GM23338 (cell line): ENCODE data around the gene KLHL13. TPM values are rescaled to one million over a fixed set of nuclear protein-coding genes. Genes with fewer than 3 reads are reported as not detected.

Experiments
- ATAC-seq: fragments of 200-7000 bp; cut with Tn5 transposase; 3 replicates; pipeline ENCODE4 v1.9.1; 2020
- DNase-seq: peaks from one replicate; pipeline ENCODE4 v3.0.0-alpha.2; 2015; ENCODE audit warnings: low spot score
- H2AFZ ChIP-seq: fragments of 200-600 bp; sonication (generic); 2 replicates; pipeline ENCODE4 v1.8.0; 2016; ENCODE audit warnings: antibody characterized with exemption, mild to moderate bottlenecking, moderate library complexity
- H3F3A ChIP-seq: fragments of 200-600 bp; sonication (generic); replicated peaks from 2 replicates; pipeline ENCODE4 v1.8.0; 2017; ENCODE audit warnings: antibody characterized with exemption, mixed run types, low read depth
- H3K27ac ChIP-seq: fragments of 200-600 bp; sonication (generic); 2 replicates; pipeline ENCODE4 v1.6.1; 2016; ENCODE audit warnings: low read depth
- H3K27me3 ChIP-seq: fragments of 200-600 bp; sonication (generic); 2 replicates; pipeline ENCODE4 v1.8.0; 2016; ENCODE audit warnings: mild to moderate bottlenecking, mixed run types, moderate library complexity; ENCODE audit not compliant: insufficient read depth
- H3K36me3 ChIP-seq: fragments of 200-600 bp; sonication (generic); 2 replicates; pipeline ENCODE4 v1.8.0; 2016; ENCODE audit warnings: mild to moderate bottlenecking; ENCODE audit not compliant: insufficient read depth
- H3K4me1 ChIP-seq: fragments of 200-600 bp; sonication (generic); 2 replicates; pipeline ENCODE4 v1.8.0; 2016; ENCODE audit warnings: mild to moderate bottlenecking, moderate library complexity; ENCODE audit not compliant: insufficient read depth
- H3K4me2 ChIP-seq: fragments of 200-600 bp; sonication (generic); 2 replicates; pipeline ENCODE4 v1.7.1; 2017; ENCODE audit warnings: mixed run types
- H3K4me3 ChIP-seq: fragments of 200-600 bp; sonication (generic); 2 replicates; pipeline ENCODE4 v1.6.1; 2016; ENCODE audit warnings: mixed run types
- H3K79me2 ChIP-seq: fragments of 200-600 bp; sonication (generic); replicated peaks from 2 replicates; pipeline ENCODE4 v1.8.0; 2017; ENCODE audit warnings: mild to moderate bottlenecking; ENCODE audit not compliant: insufficient read depth
- H3K9me2 ChIP-seq: fragments of 200-600 bp; sonication (generic); 2 replicates; pipeline ENCODE4 v1.8.0; 2017; ENCODE audit not compliant: insufficient read depth
- H4K20me1 ChIP-seq: fragments of 200-600 bp; sonication (generic); replicated peaks from 2 replicates; pipeline ENCODE4 v1.8.0; 2017; ENCODE audit warnings: mild to moderate bottlenecking; ENCODE audit not compliant: insufficient read depth
- H3K27ac Mint-ChIP-seq: 2 replicates; pipeline ENCODE4 v1.8.0; 2020; ENCODE audit warnings: inconsistent platforms, mild to moderate bottlenecking, moderate library complexity, mixed read lengths
- H3K27me3 Mint-ChIP-seq: 3 replicates; pipeline ENCODE4 v1.8.0; 2022; ENCODE audit warnings: low read depth, mild to moderate bottlenecking, moderate library complexity, mixed read lengths, inconsistent platforms; ENCODE audit not compliant: insufficient read depth, poor library complexity
- H3K36me3 Mint-ChIP-seq: 3 replicates; pipeline ENCODE4 v1.8.0; 2021; ENCODE audit warnings: low read depth, mild to moderate bottlenecking, inconsistent platforms, moderate library complexity, mixed read lengths
- H3K4me1 Mint-ChIP-seq: 3 replicates; pipeline ENCODE4 v1.8.0; 2020; ENCODE audit warnings: mild to moderate bottlenecking, inconsistent platforms, mixed read lengths
- H3K4me3 Mint-ChIP-seq: 3 replicates; pipeline ENCODE4 v1.8.0; 2021; ENCODE audit warnings: moderate library complexity, mild to moderate bottlenecking, inconsistent platforms, mixed read lengths
- H3K9me3 Mint-ChIP-seq: 3 replicates; pipeline ENCODE4 v1.8.0; 2020; ENCODE audit warnings: moderate library complexity, mild to moderate bottlenecking, inconsistent platforms, mixed read lengths
- STAT1 ChIP-seq: IDR thresholded peaks from one replicate; pipeline ENCODE4 v1.6.1; 2016; ENCODE audit warnings: antibody characterized with exemption; ENCODE audit not compliant: unreplicated experiment
- ZNF114 ChIP-seq: fragments of 250-450 bp; sonication (Bioruptor Pico); IDR thresholded peaks from 2 replicates; pipeline ENCODE4 v1.5.0; 2020; ENCODE audit warnings: mild to moderate bottlenecking, moderate library complexity
- ZNF331 ChIP-seq: fragments of 250-450 bp; sonication (Bioruptor Pico); IDR thresholded peaks from 2 replicates; pipeline ENCODE4 v1.5.0; 2020; ENCODE audit warnings: low read depth, mild to moderate bottlenecking, moderate library complexity
- polyA plus RNA-seq: library from polyadenylated mRNA; unstranded; fragments of >200 nt; fragmentation: Nextera tagmentation; extraction: Ambion mirVana; gene quantifications from 2 replicates; pipeline ENCODE4 v1.2.1, GENCODE V29; 2016
- small RNA-seq: library from RNA; depleted of rRNA; stranded (forward); fragments of <200 nt; gene quantifications from one replicate; pipeline ENCODE3, GENCODE V24; 2014; ENCODE audit warnings: low replicate concordance
- total RNA-seq: library from RNA; depleted of rRNA; stranded (reverse); fragments of >200 nt; shearing (Covaris generic); gene quantifications from 2 replicates; pipeline ENCODE4 v1.2.3, GENCODE V29; 2014; rRNA removed
- TF ChIP-seq, protein P1 (sequence below): fragments of 250-450 bp; sonication (Bioruptor Pico); IDR thresholded peaks from 2 replicates; pipeline ENCODE4 v1.5.0; 2020; ENCODE audit warnings: mild to moderate bottlenecking, moderate library complexity
- TF ChIP-seq, protein P2 (sequence below): IDR thresholded peaks from 2 replicates; pipeline ENCODE4 v1.6.1; 2016; ENCODE audit warnings: antibody characterized with exemption

Gene KLHL13
- total and polyA plus RNA-seq, 2 experiments from 2014 or later = 5.9 to 10.9 TPM

DNA sequence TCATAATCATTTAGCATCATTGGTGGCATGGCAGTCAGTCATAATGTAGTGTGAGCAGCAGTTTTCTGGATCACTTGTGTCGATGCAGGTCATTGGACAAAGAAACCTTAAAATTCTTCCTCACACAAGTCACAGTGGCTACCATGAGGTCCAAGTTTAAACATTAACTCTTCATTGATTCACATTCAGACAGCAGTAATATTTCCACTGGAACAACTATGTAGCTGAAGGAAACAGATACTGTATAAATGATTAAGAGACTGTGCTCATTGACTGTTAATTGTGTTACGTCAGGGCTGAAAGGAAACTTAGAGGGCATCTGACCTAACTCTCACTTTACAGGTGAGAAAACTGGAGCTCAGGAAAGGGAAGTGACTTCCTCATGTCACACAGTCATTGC, 261.8 kb downstream of the KLHL13 start (continued):
- TF ChIP-seq, protein P1, sequence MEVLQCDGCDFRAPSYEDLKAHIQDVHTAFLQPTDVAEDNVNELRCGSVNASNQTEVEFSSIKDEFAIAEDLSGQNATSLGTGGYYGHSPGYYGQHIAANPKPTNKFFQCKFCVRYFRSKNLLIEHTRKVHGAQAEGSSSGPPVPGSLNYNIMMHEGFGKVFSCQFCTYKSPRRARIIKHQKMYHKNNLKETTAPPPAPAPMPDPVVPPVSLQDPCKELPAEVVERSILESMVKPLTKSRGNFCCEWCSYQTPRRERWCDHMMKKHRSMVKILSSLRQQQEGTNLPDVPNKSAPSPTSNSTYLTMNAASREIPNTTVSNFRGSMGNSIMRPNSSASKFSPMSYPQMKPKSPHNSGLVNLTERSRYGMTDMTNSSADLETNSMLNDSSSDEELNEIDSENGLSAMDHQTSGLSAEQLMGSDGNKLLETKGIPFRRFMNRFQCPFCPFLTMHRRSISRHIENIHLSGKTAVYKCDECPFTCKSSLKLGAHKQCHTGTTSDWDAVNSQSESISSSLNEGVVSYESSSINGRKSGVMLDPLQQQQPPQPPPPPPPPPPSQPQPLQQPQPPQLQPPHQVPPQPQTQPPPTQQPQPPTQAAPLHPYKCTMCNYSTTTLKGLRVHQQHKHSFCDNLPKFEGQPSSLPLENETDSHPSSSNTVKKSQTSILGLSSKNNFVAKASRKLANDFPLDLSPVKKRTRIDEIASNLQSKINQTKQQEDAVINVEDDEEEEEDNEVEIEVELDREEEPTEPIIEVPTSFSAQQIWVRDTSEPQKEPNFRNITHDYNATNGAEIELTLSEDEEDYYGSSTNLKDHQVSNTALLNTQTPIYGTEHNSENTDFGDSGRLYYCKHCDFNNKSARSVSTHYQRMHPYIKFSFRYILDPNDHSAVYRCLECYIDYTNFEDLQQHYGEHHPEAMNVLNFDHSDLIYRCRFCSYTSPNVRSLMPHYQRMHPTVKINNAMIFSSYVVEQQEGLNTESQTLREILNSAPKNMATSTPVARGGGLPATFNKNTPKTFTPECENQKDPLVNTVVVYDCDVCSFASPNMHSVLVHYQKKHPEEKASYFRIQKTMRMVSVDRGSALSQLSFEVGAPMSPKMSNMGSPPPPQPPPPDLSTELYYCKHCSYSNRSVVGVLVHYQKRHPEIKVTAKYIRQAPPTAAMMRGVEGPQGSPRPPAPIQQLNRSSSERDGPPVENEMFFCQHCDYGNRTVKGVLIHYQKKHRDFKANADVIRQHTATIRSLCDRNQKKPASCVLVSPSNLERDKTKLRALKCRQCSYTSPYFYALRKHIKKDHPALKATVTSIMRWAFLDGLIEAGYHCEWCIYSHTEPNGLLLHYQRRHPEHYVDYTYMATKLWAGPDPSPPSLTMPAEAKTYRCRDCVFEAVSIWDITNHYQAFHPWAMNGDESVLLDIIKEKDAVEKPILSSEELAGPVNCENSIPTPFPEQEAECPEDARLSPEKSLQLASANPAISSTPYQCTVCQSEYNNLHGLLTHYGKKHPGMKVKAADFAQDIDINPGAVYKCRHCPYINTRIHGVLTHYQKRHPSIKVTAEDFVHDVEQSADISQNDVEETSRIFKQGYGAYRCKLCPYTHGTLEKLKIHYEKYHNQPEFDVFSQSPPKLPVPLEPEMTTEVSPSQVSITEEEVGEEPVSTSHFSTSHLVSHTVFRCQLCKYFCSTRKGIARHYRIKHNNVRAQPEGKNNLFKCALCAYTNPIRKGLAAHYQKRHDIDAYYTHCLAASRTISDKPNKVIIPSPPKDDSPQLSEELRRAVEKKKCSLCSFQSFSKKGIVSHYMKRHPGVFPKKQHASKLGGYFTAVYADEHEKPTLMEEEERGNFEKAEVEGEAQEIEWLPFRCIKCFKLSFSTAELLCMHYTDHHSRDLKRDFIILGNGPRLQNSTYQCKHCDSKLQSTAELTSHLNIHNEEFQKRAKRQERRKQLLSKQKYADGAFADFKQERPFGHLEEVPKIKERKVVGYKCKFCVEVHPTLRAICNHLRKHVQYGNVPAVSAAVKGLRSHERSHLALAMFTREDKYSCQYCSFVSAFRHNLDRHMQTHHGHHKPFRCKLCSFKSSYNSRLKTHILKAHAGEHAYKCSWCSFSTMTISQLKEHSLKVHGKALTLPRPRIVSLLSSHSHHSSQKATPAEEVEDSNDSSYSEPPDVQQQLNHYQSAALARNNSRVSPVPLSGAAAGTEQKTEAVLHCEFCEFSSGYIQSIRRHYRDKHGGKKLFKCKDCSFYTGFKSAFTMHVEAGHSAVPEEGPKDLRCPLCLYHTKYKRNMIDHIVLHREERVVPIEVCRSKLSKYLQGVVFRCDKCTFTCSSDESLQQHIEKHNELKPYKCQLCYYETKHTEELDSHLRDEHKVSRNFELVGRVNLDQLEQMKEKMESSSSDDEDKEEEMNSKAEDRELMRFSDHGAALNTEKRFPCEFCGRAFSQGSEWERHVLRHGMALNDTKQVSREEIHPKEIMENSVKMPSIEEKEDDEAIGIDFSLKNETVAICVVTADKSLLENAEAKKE (CRISPR knock-in tag) = no peak
- no peak for TF ChIP-seq ZNF114 (CRISPR knock-in tag)
- TF ChIP-seq ZNF331 = no peak
- TF ChIP-seq, protein P2, sequence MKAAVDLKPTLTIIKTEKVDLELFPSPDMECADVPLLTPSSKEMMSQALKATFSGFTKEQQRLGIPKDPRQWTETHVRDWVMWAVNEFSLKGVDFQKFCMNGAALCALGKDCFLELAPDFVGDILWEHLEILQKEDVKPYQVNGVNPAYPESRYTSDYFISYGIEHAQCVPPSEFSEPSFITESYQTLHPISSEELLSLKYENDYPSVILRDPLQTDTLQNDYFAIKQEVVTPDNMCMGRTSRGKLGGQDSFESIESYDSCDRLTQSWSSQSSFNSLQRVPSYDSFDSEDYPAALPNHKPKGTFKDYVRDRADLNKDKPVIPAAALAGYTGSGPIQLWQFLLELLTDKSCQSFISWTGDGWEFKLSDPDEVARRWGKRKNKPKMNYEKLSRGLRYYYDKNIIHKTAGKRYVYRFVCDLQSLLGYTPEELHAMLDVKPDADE = no peak

GRCh38 chrX:117851025-117851424, 265.6 kb downstream of the KLHL13 start:
- no peak overlapping the region for H3K4me3 ChIP-seq
- TF ChIP-seq STAT1 (no peak), ZNF331 (no peak), ZNF114 (CRISPR knock-in tag) (no peak)
- H3K36me3 ChIP-seq = no peaks in the 10 kb centered on the region
- H3K27me3 Mint-ChIP-seq = no peaks in the 10 kb centered on the region
- no peaks in the 10 kb centered on the region for H3K4me1 ChIP-seq
- H3K27ac ChIP-seq = no peak overlapping the region
- no peaks in the 10 kb centered on the region for H3K9me2 ChIP-seq
- H3K4me1 Mint-ChIP-seq = no peaks in the 10 kb centered on the region
- no peak overlapping the region for H3K4me2 ChIP-seq
- no peak overlapping the region for H3K27ac Mint-ChIP-seq
- DNase-seq = no peak
- H3F3A ChIP-seq = no peaks in the 10 kb centered on the region
- H3K27me3 ChIP-seq = no peaks in the 10 kb centered on the region
- no peaks in the 10 kb centered on the region for H3K79me2 ChIP-seq
- no peaks in the 10 kb centered on the region for H3K9me3 Mint-ChIP-seq
- H4K20me1 ChIP-seq = no peaks in the 10 kb centered on the region
- H3K4me3 Mint-ChIP-seq = no peak overlapping the region
- no peaks in the 10 kb centered on the region for H3K36me3 Mint-ChIP-seq
- ATAC-seq = no peak
- H2AFZ ChIP-seq = no peak overlapping the region

Small RNAs within 50 kb of the gene (small RNA-seq; reads per million reads assigned to genes)
- not detected for gene RF00019
- gene TUBB4BP3 = not detected

Other genes with a start within 250 kb of the KLHL13 start
- 17.5 and 20.7 TPM in 2 replicates for gene WDR44, start 229.3 kb upstream of the KLHL13 start, total RNA-seq
- gene WDR44, start 229.3 kb upstream of the KLHL13 start, polyA plus RNA-seq = 19.5 and 21.0 TPM in 2 replicates